WTC11 (cell line): ENCODE measurements around the gene VSIR. TPM values are rescaled to one million over a fixed set of nuclear protein-coding genes. Genes with fewer than 3 reads are reported as not detected.

Source experiments
- ATAC-seq: fragments of 200-7000 bp; cut with Tn5 transposase; 2 replicates; pipeline ENCODE4 v1.10.0; 2021; ENCODE audit warnings: mild to moderate bottlenecking, moderate library complexity
- CTCF ChIA-PET: fragments of 300-600 bp; sonication (Branson Sonifier 250); formaldehyde crosslinking; loops from one replicate; lab custom pipeline; 2021; ENCODE audit warnings: antibody characterized with exemption; lab: Charles Lee
- POLR2A ChIA-PET: fragments of 350-600 bp; sonication (Branson Sonifier 250); formaldehyde crosslinking; loops from one replicate; lab custom pipeline; 2021; ENCODE audit warnings: antibody characterized with exemption; lab: Charles Lee
- DNase-seq: peaks from one replicate; pipeline ENCODE4 v3.0.0; 2021; ENCODE audit warnings: low spot score
- H3K27ac Mint-ChIP-seq: 2 replicates; pipeline ENCODE4 v1.8.0; 2021; ENCODE audit warnings: mixed read lengths
- H3K27me3 Mint-ChIP-seq: 2 replicates; pipeline ENCODE4 v1.8.0; 2021; ENCODE audit warnings: low read depth, mild to moderate bottlenecking, moderate library complexity, mixed read lengths
- H3K36me3 Mint-ChIP-seq: 2 replicates; pipeline ENCODE4 v1.8.0; 2021; ENCODE audit warnings: mixed read lengths
- H3K4me1 Mint-ChIP-seq: 2 replicates; pipeline ENCODE4 v1.8.0; 2022; ENCODE audit warnings: mixed read lengths
- H3K4me3 Mint-ChIP-seq: 2 replicates; pipeline ENCODE4 v1.8.0; 2021; ENCODE audit warnings: mild to moderate bottlenecking, moderate library complexity, mixed read lengths
- H3K9me3 Mint-ChIP-seq: 2 replicates; pipeline ENCODE4 v1.8.0; 2021; ENCODE audit warnings: mixed read lengths
- ATF1 ChIP-seq: sonication (generic); formaldehyde crosslinking; IDR thresholded peaks from 2 replicates; pipeline ENCODE4 v1.8.1; 2023; ENCODE audit warnings: mild to moderate bottlenecking, moderate library complexity, missing genetic modification reagents
- FOXK1 ChIP-seq: sonication (generic); formaldehyde crosslinking; IDR thresholded peaks from 2 replicates; pipeline ENCODE4 v1.8.0; 2022; ENCODE audit warnings: mild to moderate bottlenecking, moderate library complexity, missing genetic modification reagents
- IRF2 ChIP-seq: sonication (generic); formaldehyde crosslinking; IDR thresholded peaks from 2 replicates; pipeline ENCODE4 v1.8.0; 2022; ENCODE audit warnings: low read depth, missing genetic modification reagents, borderline replicate concordance
- MYBL2 ChIP-seq: sonication (generic); formaldehyde crosslinking; IDR thresholded peaks from 2 replicates; pipeline ENCODE4 v1.8.1; 2023; ENCODE audit warnings: mild to moderate bottlenecking, moderate library complexity, missing genetic modification reagents
- NR3C1 ChIP-seq: sonication (generic); formaldehyde crosslinking; conservative IDR thresholded peaks from 2 replicates; pipeline ENCODE4 v1.8.1; 2023; ENCODE audit warnings: low read depth, mild to moderate bottlenecking, missing genetic modification reagents
- RELA ChIP-seq: sonication (generic); formaldehyde crosslinking; IDR thresholded peaks from 2 replicates; pipeline ENCODE4 v1.8.1; 2022; ENCODE audit warnings: missing genetic modification reagents, mild to moderate bottlenecking, borderline replicate concordance
- STAT6 ChIP-seq: sonication (generic); formaldehyde crosslinking; conservative IDR thresholded peaks from 2 replicates; pipeline ENCODE4 v1.8.1; 2023; ENCODE audit warnings: mild to moderate bottlenecking, low read depth, missing genetic modification reagents, moderate library complexity
- TP53 ChIP-seq: sonication (generic); formaldehyde crosslinking; IDR thresholded peaks from 2 replicates; pipeline ENCODE4 v1.8.1; 2023; ENCODE audit warnings: mild to moderate bottlenecking, missing genetic modification reagents
- ZNF232 ChIP-seq: sonication (generic); formaldehyde crosslinking; IDR thresholded peaks from 2 replicates; pipeline ENCODE4 v1.8.0; 2022; ENCODE audit warnings: mild to moderate bottlenecking, missing genetic modification reagents
- total RNA-seq: library from RNA; stranded (reverse); gene quantifications from 3 replicates; pipeline ENCODE4 v1.2.3, GENCODE V29; 2021
- TF ChIP-seq, protein P1 (sequence below): sonication (generic); formaldehyde crosslinking; IDR thresholded peaks from 2 replicates; pipeline ENCODE4 v1.8.0; 2022; ENCODE audit warnings: mild to moderate bottlenecking, missing genetic modification reagents
- TF ChIP-seq, protein P2 (sequence below): sonication (generic); formaldehyde crosslinking; IDR thresholded peaks from 2 replicates; pipeline ENCODE4 v1.8.1; 2023; ENCODE audit warnings: mild to moderate bottlenecking, missing genetic modification reagents, moderate library complexity
- TF ChIP-seq, protein P3 (sequence below): fragments of 250-450 bp; sonication (Bioruptor Pico); IDR thresholded peaks from 2 replicates; pipeline ENCODE4 v1.9.0; 2021; ENCODE audit warnings: moderate library complexity, mild to moderate bottlenecking, inconsistent platforms, borderline replicate concordance
- TF ChIP-seq, protein P4 (sequence below): sonication (generic); formaldehyde crosslinking; IDR thresholded peaks from 2 replicates; pipeline ENCODE4 v1.8.0; 2022; ENCODE audit warnings: mild to moderate bottlenecking, missing genetic modification reagents
- TF ChIP-seq, protein P5 (sequence below): sonication (generic); formaldehyde crosslinking; IDR thresholded peaks from 2 replicates; pipeline ENCODE4 v1.8.0; 2022; ENCODE audit warnings: mild to moderate bottlenecking, missing genetic modification reagents

Gene VSIR
- total RNA-seq, 1 experiment from 2014 or later, result 0.74 TPM

- TF ChIP-seq TP53 (CRISPR knock-in tag), result no peak
- TF ChIP-seq, protein P1, sequence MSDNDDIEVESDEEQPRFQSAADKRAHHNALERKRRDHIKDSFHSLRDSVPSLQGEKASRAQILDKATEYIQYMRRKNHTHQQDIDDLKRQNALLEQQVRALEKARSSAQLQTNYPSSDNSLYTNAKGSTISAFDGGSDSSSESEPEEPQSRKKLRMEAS (CRISPR knock-in tag), result no peak
- no peak for TF ChIP-seq NR3C1
- no peak for TF ChIP-seq ZNF232
- TF ChIP-seq, protein P2, sequence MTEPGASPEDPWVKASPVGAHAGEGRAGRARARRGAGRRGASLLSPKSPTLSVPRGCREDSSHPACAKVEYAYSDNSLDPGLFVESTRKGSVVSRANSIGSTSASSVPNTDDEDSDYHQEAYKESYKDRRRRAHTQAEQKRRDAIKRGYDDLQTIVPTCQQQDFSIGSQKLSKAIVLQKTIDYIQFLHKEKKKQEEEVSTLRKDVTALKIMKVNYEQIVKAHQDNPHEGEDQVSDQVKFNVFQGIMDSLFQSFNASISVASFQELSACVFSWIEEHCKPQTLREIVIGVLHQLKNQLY (CRISPR knock-in tag), result no peak
- TF ChIP-seq ATF1, result no peak
- TF ChIP-seq, protein P3, sequence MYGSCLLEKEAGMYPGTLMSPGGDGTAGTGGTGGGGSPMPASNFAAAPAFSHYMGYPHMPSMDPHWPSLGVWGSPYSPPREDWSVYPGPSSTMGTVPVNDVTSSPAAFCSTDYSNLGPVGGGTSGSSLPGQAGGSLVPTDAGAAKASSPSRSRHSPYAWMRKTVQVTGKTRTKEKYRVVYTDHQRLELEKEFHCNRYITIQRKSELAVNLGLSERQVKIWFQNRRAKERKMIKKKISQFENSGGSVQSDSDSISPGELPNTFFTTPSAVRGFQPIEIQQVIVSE (CRISPR knock-in tag), result no peak
- no peak for TF ChIP-seq FOXK1 (CRISPR knock-in tag)
- TF ChIP-seq, protein P4, sequence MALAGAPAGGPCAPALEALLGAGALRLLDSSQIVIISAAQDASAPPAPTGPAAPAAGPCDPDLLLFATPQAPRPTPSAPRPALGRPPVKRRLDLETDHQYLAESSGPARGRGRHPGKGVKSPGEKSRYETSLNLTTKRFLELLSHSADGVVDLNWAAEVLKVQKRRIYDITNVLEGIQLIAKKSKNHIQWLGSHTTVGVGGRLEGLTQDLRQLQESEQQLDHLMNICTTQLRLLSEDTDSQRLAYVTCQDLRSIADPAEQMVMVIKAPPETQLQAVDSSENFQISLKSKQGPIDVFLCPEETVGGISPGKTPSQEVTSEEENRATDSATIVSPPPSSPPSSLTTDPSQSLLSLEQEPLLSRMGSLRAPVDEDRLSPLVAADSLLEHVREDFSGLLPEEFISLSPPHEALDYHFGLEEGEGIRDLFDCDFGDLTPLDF, result no peak
- TF ChIP-seq IRF2 (CRISPR knock-in tag), result no peak
- no peak for TF ChIP-seq MYBL2 (CRISPR knock-in tag)
- H3K27ac Mint-ChIP-seq, result no peak overlapping the region
- no peak for ATAC-seq
- no peak for DNase-seq
- no peaks in the 10 kb centered on the region for H3K36me3 Mint-ChIP-seq
- H3K4me3 Mint-ChIP-seq, result no peak overlapping the region
- H3K9me3 Mint-ChIP-seq, result no peaks in the 10 kb centered on the region
- peaks cover 27% of the 10 kb centered on the region for H3K4me1 Mint-ChIP-seq
- ChIA-PET POLR2A (no interaction called here), CTCF (interaction anchor here (1.1 to 1.5 kb wide), 3 partner anchors 16 to 62 kb away, joined by 3 to 9 read pairs (median 4); partner anchors contain the start of gene VSIR)
- no peaks in the 10 kb centered on the region for H3K27me3 Mint-ChIP-seq
Measured at GRCh38 chr10:71753091-71753959, 20.0 kb downstream of the VSIR start.

- H3K27me3 Mint-ChIP-seq, result no peaks in the 10 kb centered on the region
- no peak overlapping the region for H3K4me3 Mint-ChIP-seq
- no peaks in the 10 kb centered on the region for H3K36me3 Mint-ChIP-seq
Measured at GRCh38 chr10:71752391-71753090, 20.8 kb downstream of the VSIR start.

More at GRCh38 chr10:71752391-71753090, 20.8 kb downstream of the VSIR start:
- Mint-ChIP-seq H3K9me3 (no peaks in the 10 kb centered on the region), H3K27ac (no peak overlapping the region), H3K4me1 (peaks cover 27% of the 10 kb centered on the region)
- ChIA-PET POLR2A (no interaction called here), CTCF (interaction anchor here (0.8 to 1.5 kb wide), 4 partner anchors 15 to 144 kb away, joined by 3 to 9 read pairs (median 4); partner anchors contain the start of gene VSIR)
- DNase-seq, result no peak
- ATAC-seq, result no peak
- TF ChIP-seq, protein P5, sequence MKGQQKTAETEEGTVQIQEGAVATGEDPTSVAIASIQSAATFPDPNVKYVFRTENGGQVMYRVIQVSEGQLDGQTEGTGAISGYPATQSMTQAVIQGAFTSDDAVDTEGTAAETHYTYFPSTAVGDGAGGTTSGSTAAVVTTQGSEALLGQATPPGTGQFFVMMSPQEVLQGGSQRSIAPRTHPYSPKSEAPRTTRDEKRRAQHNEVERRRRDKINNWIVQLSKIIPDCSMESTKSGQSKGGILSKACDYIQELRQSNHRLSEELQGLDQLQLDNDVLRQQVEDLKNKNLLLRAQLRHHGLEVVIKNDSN (CRISPR knock-in tag), result no peak
- TF ChIP-seq STAT6 (CRISPR knock-in tag) (no peak), RELA (CRISPR knock-in tag) (no peak)
